ENCODE results near the gene KRTAP17-1. TPM values are rescaled to one million over a fixed set of nuclear protein-coding genes. Genes with fewer than 3 reads are reported as not detected.

The KRTAP17-1 gene
- total RNA-seq, 1 experiment from 2014 or later = not detected

GRCh38 chr17:41322094-41322902 lies 6.8 kb upstream of the KRTAP17-1 start:
- H3K23ac ChIP-seq (ENCODE audit: insufficient read length, low read depth, low read length) = no peak overlapping the region
- H2BK12ac ChIP-seq (ENCODE audit: insufficient read length, low read depth, low read length) = no peak overlapping the region
- no peak overlapping the region for H3K18ac ChIP-seq (ENCODE audit: insufficient read length, low read depth, low read length)
- no peaks in the 10 kb centered on the region for H3K23me2 ChIP-seq (ENCODE audit: insufficient read length, low read depth, low read length, poor library complexity, severe bottlenecking)
- peaks cover 2% of the 10 kb centered on the region; the same call in 1 of the 2 replicates for H3K27me3 Mint-ChIP-seq (ENCODE audit: low read depth)
- no peak overlapping the region for H3K27ac ChIP-seq (ENCODE audit: insufficient read length, low read depth, low read length)
- H2BK15ac ChIP-seq (ENCODE audit: low read depth, low read length) = no peak overlapping the region
- H3K27ac Mint-ChIP-seq = no peak overlapping the region
- H4K8ac ChIP-seq (replicated peaks; ENCODE audit: insufficient read length, low read depth, low read length) = no peak overlapping the region
- no peak overlapping the region for H3T11ph ChIP-seq (ENCODE audit: low read length)
- H3K4me2 ChIP-seq (ENCODE audit: insufficient read depth, insufficient read length, low read length) = no peak overlapping the region
- TF ChIP-seq, protein P1, sequence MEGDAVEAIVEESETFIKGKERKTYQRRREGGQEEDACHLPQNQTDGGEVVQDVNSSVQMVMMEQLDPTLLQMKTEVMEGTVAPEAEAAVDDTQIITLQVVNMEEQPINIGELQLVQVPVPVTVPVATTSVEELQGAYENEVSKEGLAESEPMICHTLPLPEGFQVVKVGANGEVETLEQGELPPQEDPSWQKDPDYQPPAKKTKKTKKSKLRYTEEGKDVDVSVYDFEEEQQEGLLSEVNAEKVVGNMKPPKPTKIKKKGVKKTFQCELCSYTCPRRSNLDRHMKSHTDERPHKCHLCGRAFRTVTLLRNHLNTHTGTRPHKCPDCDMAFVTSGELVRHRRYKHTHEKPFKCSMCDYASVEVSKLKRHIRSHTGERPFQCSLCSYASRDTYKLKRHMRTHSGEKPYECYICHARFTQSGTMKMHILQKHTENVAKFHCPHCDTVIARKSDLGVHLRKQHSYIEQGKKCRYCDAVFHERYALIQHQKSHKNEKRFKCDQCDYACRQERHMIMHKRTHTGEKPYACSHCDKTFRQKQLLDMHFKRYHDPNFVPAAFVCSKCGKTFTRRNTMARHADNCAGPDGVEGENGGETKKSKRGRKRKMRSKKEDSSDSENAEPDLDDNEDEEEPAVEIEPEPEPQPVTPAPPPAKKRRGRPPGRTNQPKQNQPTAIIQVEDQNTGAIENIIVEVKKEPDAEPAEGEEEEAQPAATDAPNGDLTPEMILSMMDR (conservative IDR thresholded peaks at IDR 0.05) = peak; percentile 82
- no peak overlapping the region for H2BK5ac ChIP-seq (ENCODE audit: insufficient read length, low read length)
- H3K79me1 ChIP-seq (ENCODE audit: insufficient read depth, low read depth, low read length, poor library complexity, severe bottlenecking) = no peaks in the 10 kb centered on the region
- peaks cover 0 to 15% (median 12%) of the 10 kb centered on the region in 3 experiments; a peak in 1 of 7 replicates for H3K36me3 Mint-ChIP-seq (ENCODE audit: insufficient read depth in 1 of 3, low read depth in 3 of 3)
- H3K9me3 Mint-ChIP-seq = peaks cover 16 to 17% of the 10 kb centered on the region in 2 experiments
- no peak overlapping the region for H2AK5ac ChIP-seq (ENCODE audit: insufficient read length, low read length)
- no peaks in the 10 kb centered on the region for H3K79me2 ChIP-seq (ENCODE audit: insufficient read depth, low read length)
- no peaks in the 10 kb centered on the region for H3K4me1 ChIP-seq (ENCODE audit: insufficient read depth, low read length)
- no peak overlapping the region for H4K5ac ChIP-seq (ENCODE audit: insufficient read length, low read depth, low read length)
- no peak overlapping the region for H3K4me3 Mint-ChIP-seq
- no peak overlapping the region for H2BK20ac ChIP-seq (ENCODE audit: low read depth, low read length, poor library complexity, severe bottlenecking)
- no peaks in the 10 kb centered on the region for H3K27me3 ChIP-seq (ENCODE audit: insufficient read depth, low read length)
- H3K4me1 Mint-ChIP-seq = peaks cover 3 to 4% of the 10 kb centered on the region in 2 experiments; a peak in 2 of 4 replicates
- no peak overlapping the region for H2BK120ac ChIP-seq (ENCODE audit: low read depth, low read length, poor library complexity, severe bottlenecking)
- no peak overlapping the region for H3K14ac ChIP-seq (ENCODE audit: insufficient read depth, low read length)
- H2AFZ ChIP-seq (ENCODE audit: low read length) = no peak overlapping the region
- DNase-seq = no peak
- H4K20me1 ChIP-seq (ENCODE audit: control insufficient read depth, insufficient read depth, insufficient read length) = no peaks in the 10 kb centered on the region
- H3K9ac ChIP-seq (ENCODE audit: extremely low read depth, insufficient read length, low read length) = no peak overlapping the region
- H4K91ac ChIP-seq (ENCODE audit: insufficient read length, low read depth, low read length) = no peak overlapping the region
- no peaks in the 10 kb centered on the region for H3K9me3 ChIP-seq (ENCODE audit: control insufficient read depth, low read depth, low read length)
- no peak overlapping the region for H3K56ac ChIP-seq (ENCODE audit: insufficient read length, low read depth, low read length)
- H3K4ac ChIP-seq (ENCODE audit: low read depth, low read length) = no peak overlapping the region
- WGBS (ENCODE audit: extremely low coverage, insufficient read length, low lambda C conversion rate) = no CpG with 5 or more reads among the region's 5 CpGs

All from H9 (cell line).